Liver (tissue), 9 donors: ENCODE results near the gene ACTL8. TPM values are rescaled to one million over a fixed set of nuclear protein-coding genes. Genes with fewer than 3 reads are reported as not detected.

Source experiments
- DNase-seq: peaks from one replicate; pipeline ENCODE4 v3.0.0-alpha.2; 2017; ENCODE audit warnings: low spot score
- H3K27ac ChIP-seq, 2 donors: one replicate each; pipeline ENCODE4 v1.7.0; 2013; ENCODE audit warnings: inconsistent platforms in 2 of 2, low read length in 2 of 2, control low read depth in 1 of 2, low read depth in 1 of 2, mild to moderate bottlenecking in 1 of 2
- H3K27me3 ChIP-seq, 4 donors: one replicate each; pipeline versions ENCODE4 v1.6.1 to v1.7.0; 2013; ENCODE audit warnings: low read length in 3 of 4, inconsistent platforms in 1 of 4, mild to moderate bottlenecking in 1 of 4, moderate library complexity in 1 of 4; ENCODE audit not compliant: control insufficient read depth in 4 of 4, insufficient read depth in 4 of 4
- H3K36me3 ChIP-seq, 4 donors: one replicate each; pipeline versions ENCODE4 v1.6.1 to v1.7.0; 2013; ENCODE audit warnings: low read length in 3 of 4, mild to moderate bottlenecking in 3 of 4, low read depth in 1 of 4, moderate library complexity in 1 of 4; ENCODE audit not compliant: control insufficient read depth in 4 of 4, insufficient read depth in 3 of 4
- H3K4me1 ChIP-seq, 4 donors: one replicate each; pipeline versions ENCODE4 v1.6.1 to v1.7.0; 2013; ENCODE audit warnings: low read length in 3 of 4, mild to moderate bottlenecking in 3 of 4, moderate library complexity in 1 of 4; ENCODE audit not compliant: control insufficient read depth in 4 of 4, insufficient read depth in 4 of 4
- H3K4me3 ChIP-seq, 3 donors: one replicate each; pipeline versions ENCODE4 v1.6.1 to v1.7.0; 2013; ENCODE audit warnings: low read length in 3 of 3, control low read depth in 1 of 3, low read depth in 1 of 3, mild to moderate bottlenecking in 1 of 3
- H3K9ac ChIP-seq, 2 donors: one replicate each; pipeline ENCODE4 v1.7.0; 2013; ENCODE audit warnings: low read length in 2 of 2, mild to moderate bottlenecking in 2 of 2, moderate library complexity in 2 of 2, control low read depth in 1 of 2, low read depth in 1 of 2
- H3K9me3 ChIP-seq, 4 donors: one replicate each; pipeline versions ENCODE4 v1.6.1 to v1.7.0; 2013; ENCODE audit warnings: low read length in 3 of 4; ENCODE audit not compliant: control insufficient read depth in 4 of 4
- ATF3 ChIP-seq: IDR thresholded peaks from 2 replicates; pipeline ENCODE4 v1.6.1; 2016; ENCODE audit warnings: antibody characterized with exemption
- EGR1 ChIP-seq, 2 donors: IDR thresholded peaks; 2 replicates each; pipeline ENCODE4 v1.6.1; 2016 to 2018; ENCODE audit warnings: antibody characterized with exemption in 2 of 2, low read depth in 2 of 2
- FOXA1 ChIP-seq: IDR thresholded peaks from 2 replicates; pipeline ENCODE4 v1.6.1; 2016; ENCODE audit warnings: antibody characterized with exemption
- FOXA2 ChIP-seq: IDR thresholded peaks from 2 replicates; pipeline ENCODE4 v1.6.1; 2016; ENCODE audit warnings: antibody characterized with exemption
- GABPA ChIP-seq, 2 donors: IDR thresholded peaks in 1 of 2; conservative IDR thresholded peaks in 1 of 2; 2 replicates each; pipeline ENCODE4 v1.6.1; 2016; ENCODE audit warnings: antibody characterized with exemption in 2 of 2, mild to moderate bottlenecking in 1 of 2, moderate library complexity in 1 of 2
- HNF4A ChIP-seq, 2 donors: conservative IDR thresholded peaks; 2 replicates each; pipeline ENCODE4 v1.6.1; 2016; ENCODE audit warnings: antibody characterized with exemption in 2 of 2, mild to moderate bottlenecking in 2 of 2
- HNF4G ChIP-seq: IDR thresholded peaks from 2 replicates; pipeline ENCODE4 v1.6.1; 2016; ENCODE audit warnings: antibody characterized with exemption
- JUND ChIP-seq, 2 donors: IDR thresholded peaks; 2 replicates each; pipeline ENCODE4 v1.6.1; 2016; ENCODE audit warnings: antibody characterized with exemption in 2 of 2
- NR2F2 ChIP-seq: IDR thresholded peaks from 2 replicates; pipeline ENCODE4 v1.6.1; 2016; ENCODE audit warnings: antibody characterized with exemption
- RAD21 ChIP-seq, 2 donors: IDR thresholded peaks; 2 replicates each; pipeline ENCODE4 v1.6.1; 2016; ENCODE audit warnings: antibody characterized with exemption in 2 of 2, mild to moderate bottlenecking in 2 of 2
- REST ChIP-seq: IDR thresholded peaks from 2 replicates; pipeline ENCODE4 v1.6.1; 2016; ENCODE audit warnings: antibody characterized with exemption, mild to moderate bottlenecking
- RXRA ChIP-seq, 2 donors: IDR thresholded peaks; 2 replicates each; pipeline ENCODE4 v1.6.1; 2017 to 2018; ENCODE audit warnings: antibody characterized with exemption in 2 of 2, mild to moderate bottlenecking in 1 of 2
- SP1 ChIP-seq: IDR thresholded peaks from 2 replicates; pipeline ENCODE4 v1.6.1; 2018; ENCODE audit warnings: antibody characterized with exemption, mild to moderate bottlenecking
- TAF1 ChIP-seq: conservative IDR thresholded peaks from 2 replicates; pipeline ENCODE4 v1.6.1; 2016; ENCODE audit warnings: antibody characterized with exemption, mild to moderate bottlenecking
- YY1 ChIP-seq: IDR thresholded peaks from 2 replicates; pipeline ENCODE4 v1.6.1; 2016; ENCODE audit warnings: antibody characterized with exemption, mild to moderate bottlenecking
- WGBS: extraction: QIAGEN DNeasy Blood & Tissue Kit; methylation state at CpG from one replicate; pipeline ENCODE4 v1.1.7; 2013; 5-methylcytosine and 5-hydroxymethylcytosine counted together
- polyA plus RNA-seq, 2 donors: library from polyadenylated mRNA; stranded (reverse) in 1 of 2; unstranded in 1 of 2; fragments of 200-250 nt in 1 of 2; fragments of >200 nt in 1 of 2; fragmentation: Nextera tagmentation in 1 of 2; extraction: Ambion mirVana in 1 of 2; gene quantifications; one replicate each; pipeline versions ENCODE4 v1.2.1 to v1.2.3, GENCODE V29; 2013 to 2015
- total RNA-seq, 2 donors: library from RNA; depleted of rRNA; stranded (reverse); fragments of >200 nt; gene quantifications; one replicate each; pipeline ENCODE4 v1.2.3, GENCODE V29; 2014
- TF ChIP-seq, protein P1 (sequence below): IDR thresholded peaks from 2 replicates; pipeline ENCODE4 v1.6.1; 2016; ENCODE audit warnings: antibody characterized with exemption
- TF ChIP-seq, protein P2 (sequence below): fragments of 150-350 bp; IDR thresholded peaks from 2 replicates; pipeline ENCODE4 v1.5.1; 2017; ENCODE audit warnings: improper control_type of control experiment, low read depth, low read length; ENCODE audit not compliant: missing input control
- TF ChIP-seq, protein P3 (sequence below): IDR thresholded peaks from 2 replicates; pipeline ENCODE4 v1.6.1; 2016; ENCODE audit warnings: antibody characterized with exemption
- donor health status: healthy.
- donor health status: healthy.
- donor health status: healthy.
- donor health status: healthy.
- donor health status: healthy.

The ACTL8 gene
- total and polyA plus RNA-seq, 4 donors: not detected

- H3K9me3 ChIP-seq: peaks cover 0 to 1% (median 0%) of the 10 kb centered on the region in 4 donors
- no peaks in the 10 kb centered on the region for H3K27me3 ChIP-seq
- H3K9ac ChIP-seq: no peak overlapping the region
- TF ChIP-seq SP1 (no peak), ATF3 (no peak), GABPA (IDR thresholded peaks at IDR 0.05 in 1 of 2, conservative IDR thresholded peaks at IDR 0.05 in 1 of 2) (no peak), JUND (IDR thresholded peaks at IDR 0.05) (no peak), TAF1 (no peak), EGR1 (IDR thresholded peaks at IDR 0.05; ENCODE audit: low read depth in 2 of 2) (no peak), NR2F2 (no peak), FOXA2 (no peak), YY1 (no peak)
- TF ChIP-seq, protein P1, sequence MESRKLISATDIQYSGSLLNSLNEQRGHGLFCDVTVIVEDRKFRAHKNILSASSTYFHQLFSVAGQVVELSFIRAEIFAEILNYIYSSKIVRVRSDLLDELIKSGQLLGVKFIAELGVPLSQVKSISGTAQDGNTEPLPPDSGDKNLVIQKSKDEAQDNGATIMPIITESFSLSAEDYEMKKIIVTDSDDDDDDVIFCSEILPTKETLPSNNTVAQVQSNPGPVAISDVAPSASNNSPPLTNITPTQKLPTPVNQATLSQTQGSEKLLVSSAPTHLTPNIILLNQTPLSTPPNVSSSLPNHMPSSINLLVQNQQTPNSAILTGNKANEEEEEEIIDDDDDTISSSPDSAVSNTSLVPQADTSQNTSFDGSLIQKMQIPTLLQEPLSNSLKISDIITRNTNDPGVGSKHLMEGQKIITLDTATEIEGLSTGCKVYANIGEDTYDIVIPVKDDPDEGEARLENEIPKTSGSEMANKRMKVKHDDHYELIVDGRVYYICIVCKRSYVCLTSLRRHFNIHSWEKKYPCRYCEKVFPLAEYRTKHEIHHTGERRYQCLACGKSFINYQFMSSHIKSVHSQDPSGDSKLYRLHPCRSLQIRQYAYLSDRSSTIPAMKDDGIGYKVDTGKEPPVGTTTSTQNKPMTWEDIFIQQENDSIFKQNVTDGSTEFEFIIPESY: no peak
- no peak overlapping the region for H3K4me3 ChIP-seq
- H3K4me1 ChIP-seq: no peaks in the 10 kb centered on the region
- H3K27ac ChIP-seq: no peak overlapping the region
- no peak for DNase-seq
- WGBS: 82% methylated on average over 5 of the region's 5 CpGs
- H3K36me3 ChIP-seq: no peaks in the 10 kb centered on the region
Observed at GRCh38 chr1:17713993-17714392, 41.1 kb upstream of the ACTL8 start.

DNA sequence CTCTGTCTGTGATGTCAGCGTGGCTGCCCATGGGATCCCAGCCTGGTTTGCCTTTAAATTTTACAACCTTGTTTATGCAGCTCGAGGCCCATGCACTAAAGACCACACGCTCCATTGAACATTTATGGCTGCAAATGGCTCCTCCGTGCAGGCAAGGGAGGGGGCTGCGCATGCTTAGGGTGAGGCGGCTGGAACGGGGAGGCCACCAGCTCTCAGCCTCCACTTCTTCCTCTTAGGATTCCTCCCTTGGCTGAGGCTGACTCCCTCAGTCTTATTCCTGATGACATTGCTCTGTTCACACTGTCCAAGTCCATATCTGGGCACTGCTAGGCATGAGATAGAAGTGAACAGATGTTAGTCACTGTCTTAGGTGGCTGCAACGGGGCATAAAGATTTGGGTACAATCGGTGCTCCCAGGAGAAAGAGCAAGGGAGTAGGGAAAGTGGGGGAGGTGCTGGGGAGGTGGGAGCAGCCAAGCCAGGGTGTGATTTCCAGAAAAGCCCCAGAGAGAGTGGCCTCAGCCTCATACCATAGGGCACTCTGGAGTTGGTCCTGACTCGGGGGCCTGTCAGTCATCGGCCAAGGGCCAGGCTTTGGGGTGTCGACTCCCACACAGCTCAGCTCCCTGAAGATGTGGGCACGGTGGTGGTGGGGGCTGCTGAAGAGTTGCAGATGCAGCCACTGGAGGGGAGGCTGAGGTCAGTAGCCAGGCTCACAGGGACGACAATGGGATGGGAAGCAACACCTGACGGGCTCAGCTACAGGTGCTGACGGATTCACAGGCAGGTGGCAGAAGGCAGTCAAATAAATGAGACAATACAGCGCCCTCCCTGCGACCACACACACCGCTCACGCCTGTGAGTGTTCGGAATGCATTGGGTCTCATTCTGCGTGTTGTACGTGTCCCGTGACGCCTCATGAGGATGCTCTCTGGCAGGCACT, 37.3 kb upstream of the ACTL8 start:
- no peak overlapping the region for H3K4me3 ChIP-seq
- TF ChIP-seq, protein P1: no peak
- TF ChIP-seq, protein P2, sequence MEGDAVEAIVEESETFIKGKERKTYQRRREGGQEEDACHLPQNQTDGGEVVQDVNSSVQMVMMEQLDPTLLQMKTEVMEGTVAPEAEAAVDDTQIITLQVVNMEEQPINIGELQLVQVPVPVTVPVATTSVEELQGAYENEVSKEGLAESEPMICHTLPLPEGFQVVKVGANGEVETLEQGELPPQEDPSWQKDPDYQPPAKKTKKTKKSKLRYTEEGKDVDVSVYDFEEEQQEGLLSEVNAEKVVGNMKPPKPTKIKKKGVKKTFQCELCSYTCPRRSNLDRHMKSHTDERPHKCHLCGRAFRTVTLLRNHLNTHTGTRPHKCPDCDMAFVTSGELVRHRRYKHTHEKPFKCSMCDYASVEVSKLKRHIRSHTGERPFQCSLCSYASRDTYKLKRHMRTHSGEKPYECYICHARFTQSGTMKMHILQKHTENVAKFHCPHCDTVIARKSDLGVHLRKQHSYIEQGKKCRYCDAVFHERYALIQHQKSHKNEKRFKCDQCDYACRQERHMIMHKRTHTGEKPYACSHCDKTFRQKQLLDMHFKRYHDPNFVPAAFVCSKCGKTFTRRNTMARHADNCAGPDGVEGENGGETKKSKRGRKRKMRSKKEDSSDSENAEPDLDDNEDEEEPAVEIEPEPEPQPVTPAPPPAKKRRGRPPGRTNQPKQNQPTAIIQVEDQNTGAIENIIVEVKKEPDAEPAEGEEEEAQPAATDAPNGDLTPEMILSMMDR: no peak
- TF ChIP-seq FOXA2: no peak
- TF ChIP-seq RXRA (IDR thresholded peaks at IDR 0.05): no peak
- no peak for TF ChIP-seq FOXA1
- TF ChIP-seq YY1: no peak
- no peak for TF ChIP-seq REST
- no peak for TF ChIP-seq RAD21 (IDR thresholded peaks at IDR 0.05)
- TF ChIP-seq, protein P3, sequence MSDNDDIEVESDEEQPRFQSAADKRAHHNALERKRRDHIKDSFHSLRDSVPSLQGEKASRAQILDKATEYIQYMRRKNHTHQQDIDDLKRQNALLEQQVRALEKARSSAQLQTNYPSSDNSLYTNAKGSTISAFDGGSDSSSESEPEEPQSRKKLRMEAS: no peak
- no peak for TF ChIP-seq JUND (IDR thresholded peaks at IDR 0.05)
- TF ChIP-seq HNF4G: no peak
- no peak for TF ChIP-seq HNF4A (conservative IDR thresholded peaks at IDR 0.05)
- no peak for TF ChIP-seq EGR1 (IDR thresholded peaks at IDR 0.05; ENCODE audit: low read depth in 2 of 2)
- H3K4me1 ChIP-seq: no peaks in the 10 kb centered on the region
- no peak for DNase-seq
- WGBS: 82% methylated on average over 25 of the region's 25 CpGs
- peaks cover 0 to 2% (median 0%) of the 10 kb centered on the region in 4 donors for H3K27me3 ChIP-seq
- no peak overlapping the region for H3K27ac ChIP-seq
- no peak overlapping the region for H3K9ac ChIP-seq
- no peaks in the 10 kb centered on the region for H3K9me3 ChIP-seq
- no peaks in the 10 kb centered on the region for H3K36me3 ChIP-seq
